GM18507 (cell line): Measurements from ENCODE around the gene SMIM9.

Experiments
- DNase-seq: peaks from one replicate; pipeline ENCODE4 v3.0.0; 2011; ENCODE audit warnings: low read depth; ENCODE audit not compliant: insufficient read length; ENCODE audit errors: extremely low spot score
- FAIRE-seq: peaks from 2 replicates; lab custom pipeline; 2011; peaks lifted over from hg19 to GRCh38; lab: Jason Lieb, UNC

Gene SMIM9

GRCh38 chrX:154791939-154792338 lies 42.5 kb downstream of the SMIM9 start:
- DNase-seq (no peak), FAIRE-seq (no peak)

- no peak for FAIRE-seq
- DNase-seq, result no peak
Observed at GRCh38 chrX:154791467-154791866, 43.0 kb downstream of the SMIM9 start.

- DNase-seq (no peak), FAIRE-seq (no peak)
Observed at GRCh38 chrX:154785716-154786115, 48.7 kb downstream of the SMIM9 start.

- FAIRE-seq, result no peak
- no peak for DNase-seq
Observed at GRCh38 chrX:154784149-154784995, 50.1 kb downstream of the SMIM9 start.

GRCh38 chrX:154780968-154781367 lies 53.5 kb downstream of the SMIM9 start:
- FAIRE-seq, result no peak
- no peak for DNase-seq

- FAIRE-seq, result no peak
- DNase-seq, result no peak
Observed at GRCh38 chrX:154779261-154779660, 55.2 kb downstream of the SMIM9 start.

- DNase-seq (no peak), FAIRE-seq (no peak)
Observed at GRCh38 chrX:154776753-154777152, 57.7 kb downstream of the SMIM9 start.

GRCh38 chrX:154775419-154776349 lies 58.8 kb downstream of the SMIM9 start:
- no peak for FAIRE-seq
- no peak for DNase-seq

GRCh38 chrX:154774622-154775021 lies 59.8 kb downstream of the SMIM9 start:
- FAIRE-seq, result no peak
- no peak for DNase-seq
